BJ (cell line): ENCODE measurements around the gene GULP1. TPM values are rescaled to one million over a fixed set of nuclear protein-coding genes. Genes with fewer than 3 reads are reported as not detected.

Experiments used
- CTCF ChIA-PET: fragments of 350-600 bp; formaldehyde crosslinking; extraction: SDS; loops from one replicate; lab custom pipeline; 2021; ENCODE audit warnings: antibody characterized with exemption, inconsistent platforms; lab: Yijun Ruan, JAX
- POLR2A ChIA-PET: fragments of 300-600 bp; sonication (Branson Sonifier 250); formaldehyde crosslinking; extraction: SDS; loops from one replicate; lab custom pipeline; 2021; ENCODE audit warnings: antibody characterized with exemption; lab: Charles Lee
- DNase-seq: peaks from one replicate; pipeline ENCODE4 v3.0.0-alpha.2; 2011; ENCODE audit warnings: low read depth
- H3K27me3 ChIP-seq: 2 replicates; pipeline ENCODE4 v1.6.0; 2011; ENCODE audit warnings: low read length; ENCODE audit not compliant: control insufficient read depth, insufficient read depth
- H3K36me3 ChIP-seq: 2 replicates; pipeline ENCODE4 v1.5.1; 2011; ENCODE audit warnings: low read length; ENCODE audit not compliant: control insufficient read depth, insufficient read depth
- H3K4me3 ChIP-seq: 2 replicates; pipeline ENCODE4 v1.5.1; 2011; ENCODE audit warnings: low read depth, mild to moderate bottlenecking, control low read depth, low read length
- polyA plus RNA-seq: library from polyadenylated mRNA; depleted of rRNA; stranded (reverse); fragments of >200 nt; gene quantifications from 2 replicates; pipeline ENCODE4 v1.2.3, GENCODE V29; 2011
- TF ChIP-seq, protein P1 (sequence below): IDR thresholded peaks from 2 replicates; pipeline ENCODE4 v1.5.1; 2011; ENCODE audit warnings: low read depth, mild to moderate bottlenecking, control low read depth, inconsistent platforms, low read length, moderate library complexity; ENCODE audit not compliant: insufficient read depth

GULP1 gene
- polyA plus RNA-seq, 1 experiment = 31.0 TPM

DNA sequence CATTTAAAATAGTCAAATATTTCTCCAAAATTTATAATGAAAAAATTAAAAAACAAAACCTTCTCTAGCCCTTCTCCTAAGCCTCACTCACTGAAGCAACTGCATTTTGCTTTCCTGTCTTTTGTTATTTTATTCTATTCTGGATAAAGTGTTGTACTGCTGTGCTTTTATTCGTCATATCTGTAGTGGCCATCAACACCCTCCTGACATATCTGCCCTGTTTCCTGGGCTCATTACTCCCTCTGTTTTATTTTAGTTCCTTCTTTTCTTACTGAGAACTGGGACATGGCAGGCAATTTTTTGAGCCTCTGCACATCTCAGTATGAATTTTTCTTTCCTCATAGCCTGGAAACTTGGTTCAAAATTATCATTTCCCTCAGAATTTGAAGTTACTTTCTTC lies 224.2 kb downstream of the GULP1 start:
- H3K27me3 ChIP-seq = no peaks in the 10 kb centered on the region
- ChIA-PET POLR2A (no interaction called here), CTCF (no interaction called here)
- TF ChIP-seq, protein P1, sequence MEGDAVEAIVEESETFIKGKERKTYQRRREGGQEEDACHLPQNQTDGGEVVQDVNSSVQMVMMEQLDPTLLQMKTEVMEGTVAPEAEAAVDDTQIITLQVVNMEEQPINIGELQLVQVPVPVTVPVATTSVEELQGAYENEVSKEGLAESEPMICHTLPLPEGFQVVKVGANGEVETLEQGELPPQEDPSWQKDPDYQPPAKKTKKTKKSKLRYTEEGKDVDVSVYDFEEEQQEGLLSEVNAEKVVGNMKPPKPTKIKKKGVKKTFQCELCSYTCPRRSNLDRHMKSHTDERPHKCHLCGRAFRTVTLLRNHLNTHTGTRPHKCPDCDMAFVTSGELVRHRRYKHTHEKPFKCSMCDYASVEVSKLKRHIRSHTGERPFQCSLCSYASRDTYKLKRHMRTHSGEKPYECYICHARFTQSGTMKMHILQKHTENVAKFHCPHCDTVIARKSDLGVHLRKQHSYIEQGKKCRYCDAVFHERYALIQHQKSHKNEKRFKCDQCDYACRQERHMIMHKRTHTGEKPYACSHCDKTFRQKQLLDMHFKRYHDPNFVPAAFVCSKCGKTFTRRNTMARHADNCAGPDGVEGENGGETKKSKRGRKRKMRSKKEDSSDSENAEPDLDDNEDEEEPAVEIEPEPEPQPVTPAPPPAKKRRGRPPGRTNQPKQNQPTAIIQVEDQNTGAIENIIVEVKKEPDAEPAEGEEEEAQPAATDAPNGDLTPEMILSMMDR = no peak
- H3K36me3 ChIP-seq = no peaks in the 10 kb centered on the region
- no peak overlapping the region for H3K4me3 ChIP-seq
- no peak for DNase-seq

DNA sequence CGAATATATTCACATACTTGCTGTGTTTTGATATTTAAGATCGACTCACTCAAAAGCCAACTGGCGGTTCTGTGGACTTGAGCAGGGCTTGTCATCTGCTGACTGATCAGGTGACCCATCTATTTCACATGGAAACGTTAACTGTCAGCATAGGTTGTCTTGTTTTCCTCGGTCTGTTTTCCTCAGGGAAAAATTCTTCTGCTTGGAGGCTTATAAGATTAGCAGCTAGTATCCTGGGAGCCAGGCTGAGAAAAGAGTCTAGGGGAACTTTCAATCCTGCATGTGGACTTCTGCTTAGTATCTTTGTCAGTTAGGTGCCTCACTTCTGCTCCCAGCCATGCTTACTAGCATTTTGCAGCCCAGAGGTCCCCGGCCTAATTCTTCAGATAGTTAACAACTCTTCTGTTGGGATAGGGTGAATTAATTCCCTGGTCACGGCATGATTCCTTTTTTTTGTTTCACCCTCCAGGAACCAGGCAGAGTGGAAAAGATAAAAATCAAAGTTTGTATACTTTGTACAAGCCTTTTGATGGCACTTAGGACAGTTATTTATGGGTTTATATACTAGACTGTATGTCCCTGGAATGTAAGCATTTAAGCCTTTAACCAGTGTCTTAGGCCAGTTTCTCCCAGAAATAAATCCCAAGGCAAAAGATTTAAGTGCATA lies 226.0 kb downstream of the GULP1 start:
- ChIA-PET CTCF (interaction anchor here (0.7 to 0.9 kb wide), 2 partner anchors 13 to 894 kb away, joined by 3 read pairs; no protein-coding TSS in a partner anchor), POLR2A (no interaction called here)
- TF ChIP-seq, protein P1 = no peak
- no peaks in the 10 kb centered on the region for H3K27me3 ChIP-seq
- no peak overlapping the region for H3K4me3 ChIP-seq
- no peak for DNase-seq
- no peaks in the 10 kb centered on the region for H3K36me3 ChIP-seq

DNA sequence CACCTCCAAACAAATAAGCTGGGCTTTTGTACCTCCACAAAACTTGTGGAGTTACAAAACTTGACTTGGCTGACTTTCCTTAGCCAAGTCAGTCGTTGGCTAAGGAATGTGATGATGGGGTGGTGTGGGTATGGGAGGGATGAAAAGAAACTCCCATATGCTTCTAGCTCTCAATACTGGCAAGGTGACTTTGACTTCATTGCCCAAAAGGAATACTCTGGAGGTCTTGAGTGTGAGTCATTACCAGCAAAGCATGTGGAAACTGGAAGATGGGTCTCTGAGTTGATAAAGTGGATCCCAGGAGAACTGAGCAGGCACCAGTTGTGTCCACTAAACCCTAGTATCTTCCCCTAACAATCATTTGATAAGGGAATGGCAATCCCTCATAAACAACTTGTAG lies 226.7 kb downstream of the GULP1 start:
- TF ChIP-seq, protein P1 = no peak
- Histone ChIP-seq H3K36me3 (no peaks in the 10 kb centered on the region), H3K27me3 (no peaks in the 10 kb centered on the region), H3K4me3 (no peak overlapping the region)
- no peak for DNase-seq
- POLR2A ChIA-PET = no interaction called here
- CTCF ChIA-PET = interaction anchor here (0.9 to 2.0 kb wide), 2 partner anchors 894 to 1018 kb away, joined by 3 to 6 read pairs; no protein-coding TSS in a partner anchor

DNA sequence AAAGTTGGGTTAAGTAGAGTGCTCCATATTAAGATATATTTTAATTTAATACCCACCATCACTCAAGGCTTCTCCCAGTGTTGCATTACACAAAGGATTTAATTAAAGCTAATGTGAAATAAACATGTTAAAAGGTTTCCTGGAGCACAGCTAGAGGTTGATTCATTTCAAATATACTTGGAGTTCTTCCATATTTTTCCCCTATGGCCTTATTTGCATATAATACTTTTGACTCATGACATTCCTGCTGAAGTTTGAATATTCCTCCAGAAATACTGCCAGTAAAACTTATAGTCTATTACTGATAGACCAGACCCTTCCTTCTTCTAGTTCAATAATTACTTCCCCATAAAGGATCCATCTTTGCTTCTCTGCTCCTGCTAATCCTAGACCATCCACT lies 227.5 kb downstream of the GULP1 start:
- Histone ChIP-seq H3K4me3 (no peak overlapping the region), H3K36me3 (no peaks in the 10 kb centered on the region), H3K27me3 (no peaks in the 10 kb centered on the region)
- no peak for DNase-seq
- CTCF ChIA-PET = interaction anchor here (2.0 kb wide), 1 partner anchor 1019 kb away, joined by 6 read pairs; no protein-coding TSS in a partner anchor
- POLR2A ChIA-PET = no interaction called here
- TF ChIP-seq, protein P1 = no peak

DNA sequence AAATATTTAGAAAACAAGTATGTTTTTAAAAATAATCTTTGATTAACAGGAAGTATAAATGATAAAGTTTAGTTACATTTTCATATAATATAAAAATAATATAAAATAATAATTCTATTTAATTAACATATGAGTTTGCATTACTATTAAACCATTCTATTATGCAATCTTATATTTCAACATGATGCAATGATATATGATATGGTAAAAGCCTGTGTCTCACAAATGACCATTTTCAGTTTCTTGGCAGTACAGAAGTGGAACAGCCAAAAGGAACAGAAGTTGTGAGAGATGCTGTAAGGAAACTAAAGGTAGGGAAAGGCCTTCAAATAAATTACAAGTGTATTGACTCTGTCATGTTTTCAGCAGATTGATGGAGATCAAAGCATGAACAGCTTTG lies 230.8 kb downstream of the GULP1 start:
- Histone ChIP-seq H3K36me3 (no peaks in the 10 kb centered on the region), H3K27me3 (no peaks in the 10 kb centered on the region), H3K4me3 (no peak overlapping the region)
- CTCF ChIA-PET = interaction anchor here (0.9 to 6.8 kb wide), 2 partner anchors 461 to 890 kb away, joined by 4 to 51 read pairs; no protein-coding TSS in a partner anchor
- POLR2A ChIA-PET = no interaction called here
- DNase-seq = no peak
- TF ChIP-seq, protein P1 = no peak
